LNCAP (cell line): ENCODE data around the gene CCND1.

Experiments
- TF ChIP-seq, protein P1 (sequence below): fragments of 450-650 bp; IDR thresholded peaks from 2 replicates; pipeline ENCODE4 v1.5.1; 2017; ENCODE audit warnings: mild to moderate bottlenecking

Gene CCND1

DNA sequence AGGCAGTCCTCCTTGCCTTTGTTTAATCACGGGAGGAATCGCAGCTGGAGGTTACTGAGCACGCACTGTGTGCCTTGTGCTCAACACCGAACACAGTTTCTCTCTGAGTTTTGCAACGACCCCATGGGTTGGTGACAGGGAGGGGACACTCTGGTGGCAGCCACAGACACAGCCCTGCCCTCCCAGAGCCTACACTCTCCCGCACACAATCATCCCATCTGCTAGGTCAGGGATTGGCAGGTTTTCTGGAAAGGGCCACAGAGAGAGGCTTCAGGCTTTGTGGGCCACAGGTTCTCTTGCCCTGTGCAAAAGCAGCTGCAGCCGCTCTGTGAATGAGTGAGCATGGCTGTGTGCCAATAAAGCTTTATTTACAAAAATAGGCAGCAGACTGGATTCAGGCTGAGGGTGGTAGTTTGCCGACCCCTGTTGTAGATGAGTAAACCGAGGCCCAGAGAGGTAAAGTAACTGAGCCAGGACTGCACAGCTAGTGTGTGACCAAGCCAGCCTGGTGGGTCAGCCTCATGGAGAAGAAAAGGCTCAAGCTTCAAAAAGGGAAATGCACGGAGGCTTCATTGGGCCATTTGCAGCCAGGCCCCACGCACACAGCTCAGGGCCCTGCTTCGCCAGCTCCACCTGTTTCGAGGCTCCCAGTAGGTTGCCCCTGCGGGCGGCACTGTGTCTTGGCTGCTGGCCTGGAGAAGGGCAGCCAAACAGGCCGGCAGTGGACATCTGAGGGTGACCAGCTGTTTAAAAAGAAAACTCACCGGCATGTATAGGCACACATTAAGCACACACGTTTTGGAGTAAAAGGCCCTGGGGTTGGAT, 17.9 kb downstream of the CCND1 start:
- TF ChIP-seq, protein P1, sequence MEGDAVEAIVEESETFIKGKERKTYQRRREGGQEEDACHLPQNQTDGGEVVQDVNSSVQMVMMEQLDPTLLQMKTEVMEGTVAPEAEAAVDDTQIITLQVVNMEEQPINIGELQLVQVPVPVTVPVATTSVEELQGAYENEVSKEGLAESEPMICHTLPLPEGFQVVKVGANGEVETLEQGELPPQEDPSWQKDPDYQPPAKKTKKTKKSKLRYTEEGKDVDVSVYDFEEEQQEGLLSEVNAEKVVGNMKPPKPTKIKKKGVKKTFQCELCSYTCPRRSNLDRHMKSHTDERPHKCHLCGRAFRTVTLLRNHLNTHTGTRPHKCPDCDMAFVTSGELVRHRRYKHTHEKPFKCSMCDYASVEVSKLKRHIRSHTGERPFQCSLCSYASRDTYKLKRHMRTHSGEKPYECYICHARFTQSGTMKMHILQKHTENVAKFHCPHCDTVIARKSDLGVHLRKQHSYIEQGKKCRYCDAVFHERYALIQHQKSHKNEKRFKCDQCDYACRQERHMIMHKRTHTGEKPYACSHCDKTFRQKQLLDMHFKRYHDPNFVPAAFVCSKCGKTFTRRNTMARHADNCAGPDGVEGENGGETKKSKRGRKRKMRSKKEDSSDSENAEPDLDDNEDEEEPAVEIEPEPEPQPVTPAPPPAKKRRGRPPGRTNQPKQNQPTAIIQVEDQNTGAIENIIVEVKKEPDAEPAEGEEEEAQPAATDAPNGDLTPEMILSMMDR: no peak

DNA sequence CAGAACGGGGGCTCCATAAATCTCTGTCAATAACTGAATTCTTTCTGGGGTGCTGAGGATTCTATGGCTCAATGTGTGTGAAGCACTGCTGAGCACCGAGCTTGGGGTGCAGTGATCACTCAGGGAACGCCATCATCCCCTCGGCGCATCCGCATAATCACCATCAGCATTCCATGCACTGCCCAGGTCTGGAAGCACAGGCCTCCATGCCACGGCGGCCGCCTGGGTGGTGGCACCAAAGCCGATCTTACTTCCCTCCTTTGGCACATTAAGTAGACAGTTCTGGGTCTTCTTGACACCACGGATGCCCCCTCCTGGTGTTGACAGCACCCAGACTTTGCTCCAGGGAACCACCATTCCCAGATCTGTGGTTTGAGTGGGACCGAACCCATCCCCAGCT, 18.6 kb downstream of the CCND1 start:
- TF ChIP-seq, protein P1: no peak

GRCh38 chr11:69660001-69660500, 19.1 kb downstream of the CCND1 start:
- TF ChIP-seq, protein P1: no peak

GRCh38 chr11:69661413-69661715, 20.4 kb downstream of the CCND1 start:
- TF ChIP-seq, protein P1: no peak

DNA sequence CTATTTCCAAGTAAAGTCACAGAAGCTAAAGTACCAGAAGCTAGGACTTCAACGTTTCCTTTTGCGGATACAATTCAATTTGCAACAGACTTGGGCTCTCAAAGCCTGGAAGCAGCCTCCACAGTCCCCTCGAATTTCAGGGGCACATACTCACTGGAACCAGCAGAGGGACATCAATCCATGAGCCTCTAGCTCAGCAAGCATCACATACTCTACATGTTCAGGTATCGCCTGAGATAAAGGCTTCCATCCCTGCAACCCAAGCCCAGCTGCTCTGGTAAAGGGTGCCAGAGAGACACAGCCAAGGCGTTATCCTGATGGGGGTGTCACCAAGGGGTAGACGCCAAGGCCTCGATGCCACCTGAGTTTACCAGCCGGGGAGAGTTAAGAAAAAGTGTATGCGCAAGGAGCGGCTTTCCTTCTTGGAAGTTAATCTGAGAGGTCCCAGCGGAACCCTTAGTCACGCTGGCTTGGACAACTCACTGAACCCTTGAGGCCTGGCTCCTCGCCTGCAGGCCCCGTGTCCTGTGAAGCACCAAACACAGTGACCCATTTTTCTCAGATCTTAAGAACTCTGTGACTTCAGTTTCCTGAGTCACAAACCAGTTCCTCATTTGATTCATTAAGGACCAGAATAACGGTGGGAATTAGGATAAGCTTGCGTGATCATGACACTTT, 21.2 kb downstream of the CCND1 start:
- TF ChIP-seq, protein P1: no peak

DNA sequence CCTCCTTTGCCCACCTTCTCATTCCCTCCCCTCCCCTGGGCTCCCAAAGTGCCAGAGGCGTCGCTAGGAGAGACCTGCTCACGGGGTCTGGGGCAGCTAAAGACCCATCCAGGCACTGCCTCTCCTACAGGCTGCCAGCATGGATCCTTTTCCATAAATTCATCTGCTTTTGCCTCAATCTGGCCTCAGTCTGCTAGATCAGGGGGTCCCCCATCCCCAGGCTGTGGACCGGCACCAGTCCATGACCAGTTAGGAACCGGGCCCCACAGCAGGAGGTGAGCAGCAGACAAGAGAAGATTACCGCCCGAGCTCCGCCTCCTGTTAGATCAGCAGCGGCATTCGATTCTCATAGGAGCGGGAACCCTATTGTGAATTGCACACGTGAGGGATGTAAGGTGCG, 21.9 kb downstream of the CCND1 start:
- TF ChIP-seq, protein P1: no peak

DNA sequence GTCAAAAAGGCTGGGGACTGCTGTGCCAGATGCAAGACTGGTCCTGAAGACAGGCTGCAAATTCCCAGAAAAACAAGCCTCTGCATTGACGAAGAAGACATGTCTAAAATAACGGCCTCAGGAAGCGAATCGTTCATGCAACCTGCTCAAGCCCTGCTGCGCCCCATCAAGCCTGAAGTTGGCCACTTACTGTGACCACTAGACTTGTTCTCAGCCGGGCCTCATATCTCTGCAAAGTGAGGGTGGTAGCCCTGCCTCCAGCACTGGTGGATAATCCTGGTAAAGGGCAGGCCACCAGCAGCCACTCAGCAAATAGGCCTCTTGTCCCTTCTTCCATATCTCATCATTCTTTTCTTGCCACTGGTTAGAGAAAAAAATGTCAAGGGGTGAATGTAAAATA, 22.4 kb downstream of the CCND1 start:
- TF ChIP-seq, protein P1: no peak
